K562 (cell line): ENCODE results near the gene SACS. TPM values are rescaled to one million over a fixed set of nuclear protein-coding genes. Genes with fewer than 3 reads are reported as not detected.

Experiments used
- ATAC-seq: fragments of 200-7000 bp; cut with Tn5 transposase; 3 replicates; pipeline ENCODE4 v1.9.1; 2020; ENCODE audit warnings: moderate library complexity
- BruUV-seq: library from RNA; stranded (reverse); fragments of 400-500 nt; replicated peaks from 2 replicates; lab custom pipeline; 2021; lab: Mats Ljungman, UMichigan
- CTCF ChIA-PET: fragments of 300-600 bp; formaldehyde crosslinking; extraction: SDS; loops from one replicate; lab custom pipeline; 2021; ENCODE audit warnings: low intra/inter-chr PET ratio; lab: Yijun Ruan, JAX
- POLR2A ChIA-PET: fragments of 300-600, 350-650 bp; sonication (Branson Sonifier 250); formaldehyde crosslinking; extraction: SDS; loops from one replicate; lab custom pipeline; 2021; ENCODE audit warnings: antibody characterized with exemption, inconsistent platforms; lab: Yijun Ruan, JAX
- DNase-seq, 4 experiments: peaks; one replicate each; pipeline versions ENCODE4 v3.0.0 to v3.0.0-alpha.2; 2011 to 2018; ENCODE audit warnings: low spot score in 3 of 4, mixed read lengths in 3 of 4; ENCODE audit errors: extremely low read depth in 1 of 4
- FAIRE-seq: peaks from 2 replicates; lab custom pipeline; 2011; peaks lifted over from hg19 to GRCh38; lab: Jason Lieb, UNC
- H2AFZ ChIP-seq: 2 replicates; pipeline ENCODE4 v1.6.0; 2011; ENCODE audit warnings: low read depth, low read length, control low read depth, inconsistent platforms
- H3K27ac ChIP-seq: fragments of 200-600 bp; 3 replicates; pipeline ENCODE4 v1.8.0; 2011; ENCODE audit warnings: low read depth, mild to moderate bottlenecking, control low read depth, inconsistent platforms, low read length, moderate library complexity, mixed read lengths; ENCODE audit errors: extremely low read depth
- H3K27me3 ChIP-seq, 2 experiments: fragments of 300-600 bp in 1 of 2; 2 replicates in 1 of 2; 3 replicates in 1 of 2; pipeline versions ENCODE4 v1.6.0 to v1.8.0; 2011; ENCODE audit warnings: inconsistent platforms in 2 of 2, low read length in 2 of 2, mild to moderate bottlenecking in 1 of 2, mixed read lengths in 1 of 2, moderate library complexity in 1 of 2; ENCODE audit not compliant: control insufficient read depth in 2 of 2, insufficient read depth in 2 of 2
- H3K36me3 ChIP-seq: fragments of 300-600 bp; 3 replicates; pipeline ENCODE4 v1.8.0; 2011; ENCODE audit warnings: mild to moderate bottlenecking, low read length, inconsistent platforms; ENCODE audit not compliant: control insufficient read depth, insufficient read depth
- H3K4me1 ChIP-seq, 2 experiments: fragments of 200-600 bp in 1 of 2; replicated peaks in 1 of 2; 2 replicates in 1 of 2; 3 replicates in 1 of 2; pipeline versions ENCODE4 v1.5.1 to v1.8.0; 2011; ENCODE audit warnings: inconsistent platforms in 2 of 2, low read length in 2 of 2, mild to moderate bottlenecking in 1 of 2, mixed read lengths in 1 of 2, moderate library complexity in 1 of 2; ENCODE audit not compliant: control insufficient read depth in 2 of 2, insufficient read depth in 2 of 2
- H3K4me2 ChIP-seq: 2 replicates; pipeline ENCODE4 v1.6.1; 2011; ENCODE audit warnings: low read length, control low read depth, inconsistent platforms, mixed read lengths; ENCODE audit not compliant: insufficient read depth
- H3K4me3 ChIP-seq: fragments of 200-600 bp; sonication (generic), shearing (Covaris generic); 2 replicates; pipeline ENCODE4 v1.5.1; 2016; ENCODE audit warnings: control low read depth, inconsistent platforms
- H3K79me2 ChIP-seq: fragments of 200-600 bp; 3 replicates; pipeline ENCODE4 v1.8.0; 2011; ENCODE audit warnings: low read length, inconsistent platforms; ENCODE audit not compliant: control insufficient read depth, insufficient read depth
- H3K9ac ChIP-seq, 2 experiments: 2 replicates each; pipeline versions ENCODE4 v1.6.0 to v1.6.1; 2011; ENCODE audit warnings: low read depth in 2 of 2, low read length in 2 of 2, control low read depth in 1 of 2, inconsistent platforms in 1 of 2, mild to moderate bottlenecking in 1 of 2, mixed read lengths in 1 of 2; ENCODE audit not compliant: insufficient read depth in 1 of 2
- H3K9me1 ChIP-seq: one replicate; pipeline ENCODE4 v1.6.0; 2011; ENCODE audit warnings: inconsistent platforms, mild to moderate bottlenecking, low read length, moderate library complexity; ENCODE audit not compliant: control insufficient read depth, insufficient read depth
- H3K9me3 ChIP-seq: replicated peaks from 2 replicates; pipeline ENCODE4 v1.5.1; 2011; ENCODE audit warnings: low read depth, low read length, inconsistent platforms; ENCODE audit not compliant: control insufficient read depth, insufficient read depth
- H4K20me1 ChIP-seq: replicated peaks from 2 replicates; pipeline ENCODE4 v1.6.1; 2011; ENCODE audit warnings: low read length, inconsistent platforms, mixed read lengths; ENCODE audit not compliant: control insufficient read depth, insufficient read depth
- NCOA2 ChIP-seq, 2 experiments: fragments of 450-650 bp; IDR thresholded peaks; 2 replicates each; pipeline ENCODE4 v1.6.1; 2018; ENCODE audit warnings: mild to moderate bottlenecking in 2 of 2, moderate library complexity in 1 of 2; ENCODE audit not compliant: partially characterized antibody in 2 of 2
- NELFE ChIP-seq: IDR thresholded peaks from 2 replicates; pipeline ENCODE4 v1.6.1; 2011; ENCODE audit warnings: mild to moderate bottlenecking; ENCODE audit not compliant: insufficient read depth, insufficient read length
- PHF20 ChIP-seq: fragments of 450-650 bp; IDR thresholded peaks from 2 replicates; pipeline ENCODE4 v1.6.1; 2018; ENCODE audit not compliant: partially characterized antibody
- SNIP1 ChIP-seq: fragments of 450-650 bp; IDR thresholded peaks from 2 replicates; pipeline ENCODE4 v1.7.1; 2017; ENCODE audit warnings: low read depth, mild to moderate bottlenecking
- SRSF1 ChIP-seq: fragments of 200-400 bp; formaldehyde crosslinking; IDR thresholded peaks from 2 replicates; pipeline ENCODE4 v1.6.1; 2017; ENCODE audit warnings: mild to moderate bottlenecking, low read depth, low read length, moderate library complexity
- ZBTB34 ChIP-seq: fragments of 250-450 bp; sonication (Bioruptor Pico); IDR thresholded peaks from 2 replicates; pipeline ENCODE4 v1.8.0; 2021; ENCODE audit warnings: mild to moderate bottlenecking, moderate library complexity
- ZBTB8A ChIP-seq: fragments of 450-650 bp; IDR thresholded peaks from 2 replicates; pipeline ENCODE4 v1.6.1; 2018; ENCODE audit warnings: mild to moderate bottlenecking, moderate library complexity; ENCODE audit not compliant: partially characterized antibody
- ZNF212 ChIP-seq: fragments of 450-650 bp; formaldehyde crosslinking; IDR thresholded peaks from 2 replicates; pipeline ENCODE4 v1.4.0; 2020; ENCODE audit warnings: mild to moderate bottlenecking
- ZNF444 ChIP-seq: fragments of 250-450 bp; sonication (Bioruptor Pico); IDR thresholded peaks from 2 replicates; pipeline ENCODE4 v1.4.0; 2020; ENCODE audit warnings: mild to moderate bottlenecking, moderate library complexity
- ZNF57 ChIP-seq: fragments of 450-650 bp; formaldehyde crosslinking; IDR thresholded peaks from 2 replicates; pipeline ENCODE4 v1.4.0; 2020; ENCODE audit warnings: mild to moderate bottlenecking, moderate library complexity
- whole genome bisulfite sequencing: fragments of 100-300 bp; shearing (Covaris generic); methylation state at CpG from one replicate; pipeline ENCODE4 v1.1.6; 2016; ENCODE audit warnings: low coverage, mixed read lengths; ENCODE audit not compliant: insufficient coverage; ENCODE audit errors: missing lambda C conversion rate; 5-methylcytosine and 5-hydroxymethylcytosine counted together
- in situ Hi-C: fragments of 300-500 bp; cut with MboI; formaldehyde crosslinking; loops from 4 replicates; pipeline ENCODE4 v1.15.0; 2018; ENCODE audit warnings: inconsistent platforms, mixed read lengths
- intact Hi-C: fragments of 100-400 bp; cut with micrococcal nuclease; formaldehyde crosslinking; loops from 2 replicates; pipeline ENCODE4 v1.14.2; 2022
- polyA plus RNA-seq, 8 experiments: library from polyadenylated mRNA; depleted of rRNA in 4 of 8; stranded (reverse) in 5 of 8; unstranded in 3 of 8; fragments of >200 nt; fragmentation: Nextera tagmentation in 2 of 8; fragmentation: Illumina TruSeq in 1 of 8; extraction: Ambion mirVana in 2 of 8; extraction: Trizol in 1 of 8; gene quantifications; 2 replicates each; pipeline versions ENCODE4 v1.2.1 to v1.2.3, GENCODE V29; 2011 to 2014; ENCODE audit warnings: inconsistent platforms in 1 of 8, missing spikeins in 1 of 8
- total RNA-seq, 7 experiments: library from RNA; depleted of rRNA in 6 of 7; stranded (reverse); fragments of >200 nt in 6 of 7; fragmentation: Illumina TruSeq in 2 of 7; extraction: Trizol in 2 of 7; gene quantifications; 2 replicates each; pipeline versions ENCODE4 v1.2.1 to v1.2.3, GENCODE V29; 2011 to 2021; ENCODE audit warnings: low replicate concordance in 1 of 7
- TF ChIP-seq, protein P1 (sequence below): fragments of 450-650 bp; IDR thresholded peaks from 2 replicates; pipeline ENCODE4 v1.6.1; 2016; ENCODE audit warnings: missing biosample characterization, missing genetic modification characterization
- TF ChIP-seq, protein P2 (sequence below): fragments of 250-450 bp; sonication (Bioruptor Pico); IDR thresholded peaks from 2 replicates; pipeline ENCODE4 v1.5.0; 2020; ENCODE audit warnings: mild to moderate bottlenecking

SACS gene
- total and polyA plus RNA-seq, 9 of the 15 experiments (the other 6 are each of a cell fraction or from before 2014, with no cell fraction given): 4.7 to 28.2 (median 18.9) TPM

GRCh38 chr13:23460309-23460708 is 26.8 kb upstream of the SACS start:
- H3K36me3 ChIP-seq: no peaks in the 10 kb centered on the region
- H4K20me1 ChIP-seq: no peaks in the 10 kb centered on the region
- in situ Hi-C loops: loop anchor here (10.0 kb wide), 1 partner anchor 434 kb away; the partner anchor contains the start of gene C1QTNF9B
- ChIA-PET CTCF (no interaction called here), POLR2A (no interaction called here)
- no peaks in the 10 kb centered on the region for H3K9me3 ChIP-seq
- no peak overlapping the region for H3K27ac ChIP-seq
- intact Hi-C loops: loop anchor here (10.0 kb wide), 2 partner anchors 254 to 434 kb away; partner anchors contain the start of gene C1QTNF9B
- DNase-seq (no peak), ATAC-seq (no peak), FAIRE-seq (no peak)
- H3K27me3 ChIP-seq: no peaks in the 10 kb centered on the region
- no peak overlapping the region for H3K9ac ChIP-seq
- no peaks in the 10 kb centered on the region for H3K79me2 ChIP-seq
- no TSS peak for BruUV-seq
- H2AFZ ChIP-seq: no peak overlapping the region
- H3K9me1 ChIP-seq: no peaks in the 10 kb centered on the region
- TF ChIP-seq ZNF212 (CRISPR knock-in tag) (no peak), NELFE (no peak)
- WGBS: 0% methylated on average over 1 of the region's 1 CpG
- H3K4me2 ChIP-seq: no peak overlapping the region
- no peak overlapping the region for H3K4me3 ChIP-seq
- H3K4me1 ChIP-seq: no peaks in the 10 kb centered on the region

GRCh38 chr13:23458989-23459388 is 25.5 kb upstream of the SACS start:
- ChIA-PET CTCF (no interaction called here), POLR2A (no interaction called here)
- no peak for ATAC-seq
- Histone ChIP-seq H3K4me2 (no peak overlapping the region), H3K4me1 (no peaks in the 10 kb centered on the region), H3K9me1 (no peaks in the 10 kb centered on the region), H3K9me3 (no peaks in the 10 kb centered on the region), H4K20me1 (no peaks in the 10 kb centered on the region), H2AFZ (no peak overlapping the region), H3K27ac (no peak overlapping the region), H3K9ac (no peak overlapping the region), H3K27me3 (peaks cover 2 to 6% of the 10 kb centered on the region in 2 experiments; a peak in 2 of 5 replicates), H3K79me2 (no peaks in the 10 kb centered on the region), H3K36me3 (no peaks in the 10 kb centered on the region), H3K4me3 (no peak overlapping the region)
- DNase-seq: no peak
- intact Hi-C loops (no loop called here), in situ Hi-C loops (no loop called here)
- 3% methylated on average over 4 of the region's 4 CpGs for whole genome bisulfite sequencing
- no peak for FAIRE-seq
- BruUV-seq: no TSS peak
- TF ChIP-seq NCOA2 (IDR thresholded peaks at IDR 0.05; ENCODE audit: partially characterized antibody in 2 of 2) (no peak), ZNF57 (no peak), SRSF1 (no peak), ZBTB34 (CRISPR knock-in tag) (no peak), ZBTB8A (no peak), ZNF444 (CRISPR knock-in tag) (no peak), SNIP1 (no peak), PHF20 (no peak)
- TF ChIP-seq, protein P1, sequence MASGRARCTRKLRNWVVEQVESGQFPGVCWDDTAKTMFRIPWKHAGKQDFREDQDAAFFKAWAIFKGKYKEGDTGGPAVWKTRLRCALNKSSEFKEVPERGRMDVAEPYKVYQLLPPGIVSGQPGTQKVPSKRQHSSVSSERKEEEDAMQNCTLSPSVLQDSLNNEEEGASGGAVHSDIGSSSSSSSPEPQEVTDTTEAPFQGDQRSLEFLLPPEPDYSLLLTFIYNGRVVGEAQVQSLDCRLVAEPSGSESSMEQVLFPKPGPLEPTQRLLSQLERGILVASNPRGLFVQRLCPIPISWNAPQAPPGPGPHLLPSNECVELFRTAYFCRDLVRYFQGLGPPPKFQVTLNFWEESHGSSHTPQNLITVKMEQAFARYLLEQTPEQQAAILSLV (tag): no peak
- TF ChIP-seq, protein P2, sequence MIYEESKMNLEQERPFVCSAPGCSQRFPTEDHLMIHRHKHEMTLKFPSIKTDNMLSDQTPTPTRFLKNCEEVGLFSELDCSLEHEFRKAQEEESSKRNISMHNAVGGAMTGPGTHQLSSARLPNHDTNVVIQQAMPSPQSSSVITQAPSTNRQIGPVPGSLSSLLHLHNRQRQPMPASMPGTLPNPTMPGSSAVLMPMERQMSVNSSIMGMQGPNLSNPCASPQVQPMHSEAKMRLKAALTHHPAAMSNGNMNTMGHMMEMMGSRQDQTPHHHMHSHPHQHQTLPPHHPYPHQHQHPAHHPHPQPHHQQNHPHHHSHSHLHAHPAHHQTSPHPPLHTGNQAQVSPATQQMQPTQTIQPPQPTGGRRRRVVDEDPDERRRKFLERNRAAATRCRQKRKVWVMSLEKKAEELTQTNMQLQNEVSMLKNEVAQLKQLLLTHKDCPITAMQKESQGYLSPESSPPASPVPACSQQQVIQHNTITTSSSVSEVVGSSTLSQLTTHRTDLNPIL (CRISPR knock-in tag): no peak
